Measurements from ENCODE around the gene MSANTD3. TPM values are rescaled to one million over a fixed set of nuclear protein-coding genes. Genes with fewer than 3 reads are reported as not detected.
A peak's percentile ranks its signal among the peaks of the same experiment; 100 is the strongest.
"Not testable (repeated sequence)": the region's sequence is repeated elsewhere in the genome, so short reads cannot be mapped to it uniquely, and the experiment has no call there.

The MSANTD3 gene
- total RNA-seq, 1 donor from 2014 or later = 30.7 TPM

GRCh38 chr9:100440071-100440470 is 13.1 kb downstream of the MSANTD3 start:
- Mint-ChIP-seq H3K9me3 (ENCODE audit: unreplicated experiment) (no peaks in the 10 kb centered on the region), H3K27me3 (ENCODE audit: unreplicated experiment) (no peaks in the 10 kb centered on the region), H3K4me1 (ENCODE audit: unreplicated experiment) (peaks cover 17% of the 10 kb centered on the region), H3K4me3 (ENCODE audit: unreplicated experiment) (no peak overlapping the region), H3K36me3 (ENCODE audit: low read depth, unreplicated experiment) (no peaks in the 10 kb centered on the region), H3K27ac (ENCODE audit: unreplicated experiment) (no peak overlapping the region)
- no peak for DNase-seq (ENCODE audit: low spot score)
- TF ChIP-seq, protein P1, sequence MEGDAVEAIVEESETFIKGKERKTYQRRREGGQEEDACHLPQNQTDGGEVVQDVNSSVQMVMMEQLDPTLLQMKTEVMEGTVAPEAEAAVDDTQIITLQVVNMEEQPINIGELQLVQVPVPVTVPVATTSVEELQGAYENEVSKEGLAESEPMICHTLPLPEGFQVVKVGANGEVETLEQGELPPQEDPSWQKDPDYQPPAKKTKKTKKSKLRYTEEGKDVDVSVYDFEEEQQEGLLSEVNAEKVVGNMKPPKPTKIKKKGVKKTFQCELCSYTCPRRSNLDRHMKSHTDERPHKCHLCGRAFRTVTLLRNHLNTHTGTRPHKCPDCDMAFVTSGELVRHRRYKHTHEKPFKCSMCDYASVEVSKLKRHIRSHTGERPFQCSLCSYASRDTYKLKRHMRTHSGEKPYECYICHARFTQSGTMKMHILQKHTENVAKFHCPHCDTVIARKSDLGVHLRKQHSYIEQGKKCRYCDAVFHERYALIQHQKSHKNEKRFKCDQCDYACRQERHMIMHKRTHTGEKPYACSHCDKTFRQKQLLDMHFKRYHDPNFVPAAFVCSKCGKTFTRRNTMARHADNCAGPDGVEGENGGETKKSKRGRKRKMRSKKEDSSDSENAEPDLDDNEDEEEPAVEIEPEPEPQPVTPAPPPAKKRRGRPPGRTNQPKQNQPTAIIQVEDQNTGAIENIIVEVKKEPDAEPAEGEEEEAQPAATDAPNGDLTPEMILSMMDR (IDR thresholded peaks at IDR 0.05; ENCODE audit: unreplicated experiment) = no peak

DNA sequence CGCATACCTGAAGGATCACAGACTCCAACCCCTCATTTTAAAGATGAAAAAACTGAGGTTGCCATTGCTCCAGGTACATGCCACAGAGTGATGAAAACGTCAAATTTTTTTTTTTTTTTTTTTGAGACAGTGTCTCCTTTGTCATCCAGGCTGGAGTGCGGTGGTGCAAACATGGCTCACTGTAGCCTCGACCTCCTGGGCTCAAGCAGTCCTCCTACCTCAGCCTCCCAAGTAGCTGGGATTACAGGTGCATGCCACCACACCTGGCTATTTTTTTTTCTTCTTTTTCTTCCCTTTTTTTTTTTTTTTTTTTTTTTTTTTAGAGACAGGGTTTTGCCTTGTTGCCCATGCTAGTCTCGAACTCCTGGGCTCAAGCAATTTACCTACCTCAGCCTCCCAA is 13.5 kb downstream of the MSANTD3 start:
- not testable (repeated sequence) for H3K9me3 Mint-ChIP-seq (ENCODE audit: unreplicated experiment); H3K36me3 Mint-ChIP-seq (ENCODE audit: low read depth, unreplicated experiment); H3K27me3 Mint-ChIP-seq (ENCODE audit: unreplicated experiment); H3K4me3 Mint-ChIP-seq (ENCODE audit: unreplicated experiment); DNase-seq (ENCODE audit: low spot score); H3K27ac Mint-ChIP-seq (ENCODE audit: unreplicated experiment)
- peaks cover 17% of the 10 kb centered on the region for H3K4me1 Mint-ChIP-seq (ENCODE audit: unreplicated experiment)

- Mint-ChIP-seq H3K27ac (ENCODE audit: unreplicated experiment) (peak overlapping the region; percentile 19), H3K36me3 (ENCODE audit: low read depth, unreplicated experiment) (peaks cover 6% of the 10 kb centered on the region), H3K27me3 (ENCODE audit: unreplicated experiment) (no peaks in the 10 kb centered on the region), H3K9me3 (ENCODE audit: unreplicated experiment) (no peaks in the 10 kb centered on the region), H3K4me3 (ENCODE audit: unreplicated experiment) (no peak overlapping the region), H3K4me1 (ENCODE audit: unreplicated experiment) (peaks cover 20% of the 10 kb centered on the region)
- TF ChIP-seq, protein P1 (IDR thresholded peaks at IDR 0.05; ENCODE audit: unreplicated experiment) = no peak
- DNase-seq (ENCODE audit: low spot score) = no peak
These were observed 15.0 kb downstream of the MSANTD3 start for GRCh38 chr9:100441911-100442361.

DNA sequence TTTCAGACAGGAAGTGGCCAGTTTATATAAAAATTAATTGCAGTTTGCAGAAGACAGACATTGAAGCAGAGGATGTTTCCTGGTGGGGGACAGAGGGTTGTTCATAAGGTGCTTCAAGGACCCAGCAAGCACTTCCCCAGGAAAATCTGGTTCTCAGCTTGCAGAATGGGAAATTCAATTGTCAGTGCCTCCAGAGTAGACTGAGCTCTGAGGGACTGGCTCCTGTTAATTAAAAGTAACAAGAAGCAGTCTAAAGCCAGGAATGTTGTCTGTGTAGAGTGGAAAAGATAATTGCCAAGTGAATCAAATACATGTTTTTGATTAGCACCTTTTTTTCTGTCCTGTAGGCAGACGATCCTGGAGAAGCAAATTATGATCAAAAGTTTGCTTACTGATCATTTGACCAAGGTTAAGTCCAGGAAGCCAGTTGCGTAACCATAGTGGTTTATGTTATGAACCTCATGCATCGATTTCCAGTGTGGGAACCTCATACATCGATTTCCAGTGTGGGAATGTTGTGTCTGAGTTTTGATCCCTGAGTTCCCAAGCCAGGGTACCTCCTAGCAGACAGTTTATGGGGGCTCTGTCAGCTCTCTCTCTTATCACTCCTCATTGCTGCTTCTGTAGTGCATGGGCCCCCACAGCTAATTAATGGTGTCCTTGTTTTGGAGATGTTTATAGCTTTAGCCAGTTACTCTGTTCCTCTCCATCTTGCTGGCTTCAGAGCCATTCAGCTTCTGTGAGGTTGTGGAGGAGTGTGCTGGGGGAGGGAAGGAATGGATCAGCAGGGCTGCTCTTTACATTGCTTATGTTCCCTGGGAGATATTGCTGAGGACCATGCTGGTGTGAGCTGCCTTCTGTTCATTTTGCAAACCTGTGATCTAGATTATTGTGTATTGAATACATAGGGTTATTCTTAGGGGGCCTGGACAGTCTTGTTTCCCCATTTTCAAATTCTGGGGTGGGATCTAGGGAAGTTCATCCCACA is 17.1 kb downstream of the MSANTD3 start:
- DNase-seq (ENCODE audit: low spot score) = no peak
- Mint-ChIP-seq H3K9me3 (ENCODE audit: unreplicated experiment) (no peaks in the 10 kb centered on the region), H3K27me3 (ENCODE audit: unreplicated experiment) (no peaks in the 10 kb centered on the region), H3K4me1 (ENCODE audit: unreplicated experiment) (peaks cover 26% of the 10 kb centered on the region), H3K36me3 (ENCODE audit: low read depth, unreplicated experiment) (peaks cover 6% of the 10 kb centered on the region), H3K4me3 (ENCODE audit: unreplicated experiment) (peak overlapping the region; percentile 72), H3K27ac (ENCODE audit: unreplicated experiment) (no peak overlapping the region)
- TF ChIP-seq, protein P1 (IDR thresholded peaks at IDR 0.05; ENCODE audit: unreplicated experiment) = no peak

DNA sequence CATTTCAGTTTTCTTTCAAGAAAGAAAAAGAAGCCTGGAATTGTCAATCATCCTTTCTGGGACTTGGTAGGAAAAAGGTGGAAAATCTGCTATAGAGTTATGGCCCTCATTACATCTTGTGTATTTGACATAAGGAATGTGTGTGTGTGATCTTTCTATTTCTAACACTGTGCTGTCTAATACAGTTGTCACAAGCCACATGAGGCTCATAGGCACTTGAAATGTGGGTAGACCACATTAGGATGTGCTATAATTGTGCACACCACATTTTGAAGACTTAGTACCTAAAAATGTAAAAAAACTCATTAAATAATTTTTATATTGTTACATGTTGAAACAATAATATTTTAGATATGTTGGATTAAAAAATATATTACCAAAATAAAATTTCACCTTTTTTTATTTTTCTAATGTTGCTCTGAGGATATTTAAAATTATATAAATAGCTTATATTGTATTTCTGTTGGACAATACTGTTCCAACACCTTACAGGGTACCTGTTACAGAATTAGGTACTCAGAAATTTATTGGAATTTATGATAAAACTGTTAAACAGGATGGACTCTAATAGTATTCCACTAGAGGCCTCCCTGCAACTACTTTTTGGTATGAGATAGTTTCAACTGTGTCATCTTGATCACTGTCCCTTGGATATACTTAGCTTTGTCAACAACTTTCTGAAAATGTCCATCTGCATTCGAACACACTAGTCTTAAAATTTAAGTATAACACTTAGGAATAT is 18.4 kb downstream of the MSANTD3 start:
- H3K27me3 Mint-ChIP-seq (ENCODE audit: unreplicated experiment) = no peaks in the 10 kb centered on the region
- no peaks in the 10 kb centered on the region for H3K9me3 Mint-ChIP-seq (ENCODE audit: unreplicated experiment)
- peaks cover 6% of the 10 kb centered on the region for H3K36me3 Mint-ChIP-seq (ENCODE audit: low read depth, unreplicated experiment)
- TF ChIP-seq, protein P1 (IDR thresholded peaks at IDR 0.05; ENCODE audit: unreplicated experiment) = no peak
- no peak overlapping the region for H3K27ac Mint-ChIP-seq (ENCODE audit: unreplicated experiment)
- no peak overlapping the region for H3K4me3 Mint-ChIP-seq (ENCODE audit: unreplicated experiment)
- peaks cover 26% of the 10 kb centered on the region for H3K4me1 Mint-ChIP-seq (ENCODE audit: unreplicated experiment)
- no peak for DNase-seq (ENCODE audit: low spot score)
